OCI-LY1 (cell line): ENCODE measurements around the gene PHLPP1.
A peak's percentile ranks its signal among the peaks of the same experiment; 100 is the strongest.

Experiments used
- H2AFZ ChIP-seq: fragments of 200-600 bp; sonication (generic), shearing (Covaris generic); 2 replicates; pipeline ENCODE4 v1.6.0; 2014; ENCODE audit warnings: antibody characterized with exemption, mild to moderate bottlenecking, low read length
- H3F3A ChIP-seq: fragments of 200-600 bp; sonication (generic), shearing (Covaris generic); 2 replicates; pipeline ENCODE4 v1.6.0; 2014; ENCODE audit warnings: mild to moderate bottlenecking, antibody characterized with exemption, low read length, moderate library complexity; ENCODE audit not compliant: insufficient read depth
- H3K27ac ChIP-seq: fragments of 200-600 bp; sonication (generic); 2 replicates; pipeline ENCODE4 v1.5.1; 2014; ENCODE audit warnings: low read length, mixed run types, mild to moderate bottlenecking, low read depth; ENCODE audit not compliant: poor library complexity, severe bottlenecking
- H3K27me3 ChIP-seq: fragments of 200-600 bp; sonication (generic); 2 replicates; pipeline ENCODE4 v1.6.0; 2014; ENCODE audit warnings: antibody characterized with exemption, mild to moderate bottlenecking, low read length, moderate library complexity; ENCODE audit not compliant: insufficient read depth
- H3K36me3 ChIP-seq: fragments of 200-600 bp; sonication (generic); 2 replicates; pipeline ENCODE4 v1.6.1; 2014; ENCODE audit warnings: mild to moderate bottlenecking, antibody characterized with exemption, low read length, moderate library complexity, mixed read lengths; ENCODE audit not compliant: insufficient read depth
- H3K4me1 ChIP-seq: fragments of 200-600 bp; sonication (generic); 2 replicates; pipeline ENCODE4 v1.5.1; 2014; ENCODE audit warnings: mild to moderate bottlenecking, low read length, moderate library complexity; ENCODE audit not compliant: insufficient read depth, severe bottlenecking
- H3K4me2 ChIP-seq: fragments of 200-600 bp; sonication (generic), shearing (Covaris generic); 2 replicates; pipeline ENCODE4 v1.6.1; 2014; ENCODE audit warnings: low read length
- H3K4me3 ChIP-seq: fragments of 200-600 bp; sonication (generic); 2 replicates; pipeline ENCODE4 v1.5.1; 2014; ENCODE audit warnings: low read length, low read depth, mild to moderate bottlenecking, mixed read lengths; ENCODE audit not compliant: poor library complexity, severe bottlenecking
- H3K79me2 ChIP-seq: fragments of 200-600 bp; shearing (Covaris generic); 2 replicates; pipeline ENCODE4 v1.6.1; 2016; ENCODE audit warnings: mixed run types, low read length, mixed read lengths; ENCODE audit not compliant: insufficient read depth
- H3K9ac ChIP-seq: fragments of 200-600 bp; sonication (generic), shearing (Covaris generic); 2 replicates; pipeline ENCODE4 v1.6.1; 2014; ENCODE audit warnings: mild to moderate bottlenecking, low read length, mixed read lengths
- H3K9me2 ChIP-seq: fragments of 200-600 bp; sonication (generic), shearing (Covaris generic); 2 replicates; pipeline ENCODE4 v1.6.1; 2014; ENCODE audit warnings: low read depth, mild to moderate bottlenecking, low read length, mixed read lengths
- H3K9me3 ChIP-seq: fragments of 200-600 bp; shearing (Covaris generic); 2 replicates; pipeline ENCODE4 v1.6.1; 2014; ENCODE audit warnings: low read length, mixed read lengths
- H4K20me1 ChIP-seq: fragments of 200-600 bp; sonication (generic), shearing (Covaris generic); 2 replicates; pipeline ENCODE4 v1.6.0; 2016; ENCODE audit warnings: mild to moderate bottlenecking, low read length; ENCODE audit not compliant: insufficient read depth
- CTCF ChIP-seq: fragments of 200-600 bp; sonication (generic), shearing (Covaris generic); IDR thresholded peaks from 2 replicates; pipeline ENCODE4 v1.5.1; 2017; ENCODE audit warnings: mild to moderate bottlenecking, antibody characterized with exemption, low read length, moderate library complexity, mixed read lengths
- EZH2 ChIP-seq: fragments of 200-600 bp; sonication (generic), shearing (Covaris generic); IDR thresholded peaks from 2 replicates; pipeline ENCODE4 v1.8.0; 2017; ENCODE audit warnings: borderline replicate concordance, mixed run types, mild to moderate bottlenecking, antibody characterized with exemption, low read length, moderate library complexity, mixed read lengths

Gene PHLPP1

GRCh38 chr18:62771494-62772270 lies 56.3 kb downstream of the PHLPP1 start:
- H3K4me2 ChIP-seq, result peak overlapping the region; percentile 32; the same call in 1 of the 2 replicates
- H3K79me2 ChIP-seq, result no peaks in the 10 kb centered on the region
- no peak overlapping the region for H2AFZ ChIP-seq

GRCh38 chr18:62772860-62773584 lies 57.7 kb downstream of the PHLPP1 start:
- H3K9ac ChIP-seq, result no peak overlapping the region
- no peaks in the 10 kb centered on the region for H3K27me3 ChIP-seq
- no peaks in the 10 kb centered on the region for H3K9me2 ChIP-seq
- no peak overlapping the region for H3K27ac ChIP-seq
- no peaks in the 10 kb centered on the region for H3K9me3 ChIP-seq
- no peak overlapping the region for H3K4me2 ChIP-seq
- no peaks in the 10 kb centered on the region for H3F3A ChIP-seq
- TF ChIP-seq EZH2, result no peak
- TF ChIP-seq CTCF, result no peak
- H3K4me3 ChIP-seq, result no peak overlapping the region
- H3K36me3 ChIP-seq, result no peaks in the 10 kb centered on the region
- no peak overlapping the region for H2AFZ ChIP-seq
- H4K20me1 ChIP-seq, result no peaks in the 10 kb centered on the region
- no peaks in the 10 kb centered on the region for H3K79me2 ChIP-seq
- H3K4me1 ChIP-seq, result peaks cover 23% of the 10 kb centered on the region

More at GRCh38 chr18:62771494-62772270, 56.3 kb downstream of the PHLPP1 start:
- H3K9me3 ChIP-seq, result no peaks in the 10 kb centered on the region
- H3K27me3 ChIP-seq, result no peaks in the 10 kb centered on the region
- no peak overlapping the region for H3K9ac ChIP-seq
- no peaks in the 10 kb centered on the region for H3K9me2 ChIP-seq
- no peaks in the 10 kb centered on the region for H3K36me3 ChIP-seq
- no peak for TF ChIP-seq EZH2
- TF ChIP-seq CTCF, result no peak
- no peaks in the 10 kb centered on the region for H4K20me1 ChIP-seq
- H3K27ac ChIP-seq, result no peak overlapping the region
- no peaks in the 10 kb centered on the region for H3F3A ChIP-seq
- no peak overlapping the region for H3K4me3 ChIP-seq
- peaks cover 27% of the 10 kb centered on the region for H3K4me1 ChIP-seq

GRCh38 chr18:62773691-62774090 lies 58.4 kb downstream of the PHLPP1 start:
- TF ChIP-seq EZH2, result no peak
- Histone ChIP-seq H3K9me2 (no peaks in the 10 kb centered on the region), H3K4me2 (no peak overlapping the region), H3K27ac (no peak overlapping the region), H3K9me3 (no peaks in the 10 kb centered on the region), H3K79me2 (no peaks in the 10 kb centered on the region), H3F3A (no peaks in the 10 kb centered on the region), H4K20me1 (no peaks in the 10 kb centered on the region), H3K4me3 (no peak overlapping the region), H3K9ac (no peak overlapping the region), H3K4me1 (peaks cover 16% of the 10 kb centered on the region), H2AFZ (no peak overlapping the region), H3K27me3 (no peaks in the 10 kb centered on the region), H3K36me3 (no peaks in the 10 kb centered on the region)
